ENCODE results near the gene BSG.

DNA sequence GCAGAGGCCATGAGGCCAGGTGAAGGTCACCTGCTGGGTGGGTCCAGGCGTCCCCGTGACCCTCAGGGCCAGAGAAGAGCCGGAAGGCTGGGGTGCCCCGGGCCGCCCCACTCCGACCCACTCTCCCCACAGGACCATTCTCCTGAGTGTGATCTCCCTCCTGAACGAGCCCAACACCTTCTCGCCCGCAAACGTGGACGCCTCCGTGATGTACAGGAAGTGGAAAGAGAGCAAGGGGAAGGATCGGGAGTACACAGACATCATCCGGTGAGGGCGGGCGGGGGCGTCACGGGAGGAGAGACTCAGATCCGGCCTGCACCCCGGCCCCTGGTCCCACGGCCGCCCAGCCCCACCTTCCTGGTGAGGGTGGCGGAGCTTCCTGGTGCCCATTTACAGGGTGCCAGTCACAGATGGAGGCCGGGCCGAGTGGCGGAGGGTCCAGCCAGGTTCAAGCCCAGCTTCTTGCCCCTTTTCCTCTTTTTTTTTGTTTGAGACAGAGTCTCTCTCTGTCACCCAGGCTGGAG is 35.5 kb upstream of the BSG start:
- TF ChIP-seq POLR2AphosphoS5 (IDR thresholded peaks at IDR 0.05; ENCODE audit: borderline replicate concordance, low read depth, low read length) (no peak), EZH2 (IDR thresholded peaks at IDR 0.05) (no peak)
